Liver (tissue), 9 donors: ENCODE results near the gene GON7. TPM values are rescaled to one million over a fixed set of nuclear protein-coding genes. Genes with fewer than 3 reads are reported as not detected.

ENCODE experiments used
- DNase-seq: peaks from one replicate; pipeline ENCODE4 v3.0.0-alpha.2; 2017; ENCODE audit warnings: low spot score
- H3K27ac ChIP-seq, 2 donors: one replicate each; pipeline ENCODE4 v1.7.0; 2013; ENCODE audit warnings: inconsistent platforms in 2 of 2, low read length in 2 of 2, control low read depth in 1 of 2, low read depth in 1 of 2, mild to moderate bottlenecking in 1 of 2
- H3K27me3 ChIP-seq, 4 donors: one replicate each; pipeline versions ENCODE4 v1.6.1 to v1.7.0; 2013; ENCODE audit warnings: low read length in 3 of 4, inconsistent platforms in 1 of 4, mild to moderate bottlenecking in 1 of 4, moderate library complexity in 1 of 4; ENCODE audit not compliant: control insufficient read depth in 4 of 4, insufficient read depth in 4 of 4
- H3K36me3 ChIP-seq, 4 donors: one replicate each; pipeline versions ENCODE4 v1.6.1 to v1.7.0; 2013; ENCODE audit warnings: low read length in 3 of 4, mild to moderate bottlenecking in 3 of 4, low read depth in 1 of 4, moderate library complexity in 1 of 4; ENCODE audit not compliant: control insufficient read depth in 4 of 4, insufficient read depth in 3 of 4
- H3K4me1 ChIP-seq, 4 donors: one replicate each; pipeline versions ENCODE4 v1.6.1 to v1.7.0; 2013; ENCODE audit warnings: low read length in 3 of 4, mild to moderate bottlenecking in 3 of 4, moderate library complexity in 1 of 4; ENCODE audit not compliant: control insufficient read depth in 4 of 4, insufficient read depth in 4 of 4
- H3K4me3 ChIP-seq, 3 donors: one replicate each; pipeline versions ENCODE4 v1.6.1 to v1.7.0; 2013; ENCODE audit warnings: low read length in 3 of 3, control low read depth in 1 of 3, low read depth in 1 of 3, mild to moderate bottlenecking in 1 of 3
- H3K9ac ChIP-seq, 2 donors: one replicate each; pipeline ENCODE4 v1.7.0; 2013; ENCODE audit warnings: low read length in 2 of 2, mild to moderate bottlenecking in 2 of 2, moderate library complexity in 2 of 2, control low read depth in 1 of 2, low read depth in 1 of 2
- H3K9me3 ChIP-seq, 4 donors: one replicate each; pipeline versions ENCODE4 v1.6.1 to v1.7.0; 2013; ENCODE audit warnings: low read length in 3 of 4; ENCODE audit not compliant: control insufficient read depth in 4 of 4
- ATF3 ChIP-seq: IDR thresholded peaks from 2 replicates; pipeline ENCODE4 v1.6.1; 2016; ENCODE audit warnings: antibody characterized with exemption
- CTCF ChIP-seq: fragments of 150-350 bp; IDR thresholded peaks from 2 replicates; pipeline ENCODE4 v1.5.1; 2017; ENCODE audit warnings: improper control_type of control experiment, low read depth, low read length; ENCODE audit not compliant: missing input control
- EGR1 ChIP-seq, 2 donors: IDR thresholded peaks; 2 replicates each; pipeline ENCODE4 v1.6.1; 2016 to 2018; ENCODE audit warnings: antibody characterized with exemption in 2 of 2, low read depth in 2 of 2
- FOXA1 ChIP-seq: IDR thresholded peaks from 2 replicates; pipeline ENCODE4 v1.6.1; 2016; ENCODE audit warnings: antibody characterized with exemption
- GABPA ChIP-seq, 2 donors: IDR thresholded peaks in 1 of 2; conservative IDR thresholded peaks in 1 of 2; 2 replicates each; pipeline ENCODE4 v1.6.1; 2016; ENCODE audit warnings: antibody characterized with exemption in 2 of 2, mild to moderate bottlenecking in 1 of 2, moderate library complexity in 1 of 2
- JUND ChIP-seq, 2 donors: IDR thresholded peaks; 2 replicates each; pipeline ENCODE4 v1.6.1; 2016; ENCODE audit warnings: antibody characterized with exemption in 2 of 2
- RAD21 ChIP-seq, 2 donors: IDR thresholded peaks; 2 replicates each; pipeline ENCODE4 v1.6.1; 2016; ENCODE audit warnings: antibody characterized with exemption in 2 of 2, mild to moderate bottlenecking in 2 of 2
- REST ChIP-seq: IDR thresholded peaks from 2 replicates; pipeline ENCODE4 v1.6.1; 2016; ENCODE audit warnings: antibody characterized with exemption, mild to moderate bottlenecking
- YY1 ChIP-seq: IDR thresholded peaks from 2 replicates; pipeline ENCODE4 v1.6.1; 2016; ENCODE audit warnings: antibody characterized with exemption, mild to moderate bottlenecking
- WGBS: extraction: QIAGEN DNeasy Blood & Tissue Kit; methylation state at CpG from one replicate; pipeline ENCODE4 v1.1.7; 2013; 5-methylcytosine and 5-hydroxymethylcytosine counted together
- polyA plus RNA-seq, 2 donors: library from polyadenylated mRNA; stranded (reverse) in 1 of 2; unstranded in 1 of 2; fragments of 200-250 nt in 1 of 2; fragments of >200 nt in 1 of 2; fragmentation: Nextera tagmentation in 1 of 2; extraction: Ambion mirVana in 1 of 2; gene quantifications; one replicate each; pipeline versions ENCODE4 v1.2.1 to v1.2.3, GENCODE V29; 2013 to 2015
- total RNA-seq, 2 donors: library from RNA; depleted of rRNA; stranded (reverse); fragments of >200 nt; gene quantifications; one replicate each; pipeline ENCODE4 v1.2.3, GENCODE V29; 2014
- donor health status: healthy.
- donor health status: healthy.
- donor health status: healthy.
- donor health status: healthy.
- donor health status: healthy.

The GON7 gene
- total and polyA plus RNA-seq, 4 donors = 9.0 to 11.2 (median 9.5) TPM

- Histone ChIP-seq H3K27ac (no peak overlapping the region), H3K9me3 (no peaks in the 10 kb centered on the region), H3K9ac (no peak overlapping the region), H3K27me3 (no peaks in the 10 kb centered on the region), H3K4me3 (no peak overlapping the region), H3K4me1 (peaks cover 0 to 9% (median 5%) of the 10 kb centered on the region in 4 donors), H3K36me3 (peaks cover 0 to 17% (median 15%) of the 10 kb centered on the region in 4 donors)
- TF ChIP-seq GABPA (IDR thresholded peaks at IDR 0.05 in 1 of 2, conservative IDR thresholded peaks at IDR 0.05 in 1 of 2) (no peak), REST (no peak), CTCF (no peak), JUND (IDR thresholded peaks at IDR 0.05) (no peak), FOXA1 (no peak), EGR1 (IDR thresholded peaks at IDR 0.05; ENCODE audit: low read depth in 2 of 2) (no peak)
- no peak for DNase-seq
- 64% methylated on average over 17 of the region's 17 CpGs for WGBS
Observed at GRCh38 chr14:93232159-93232558, 25.3 kb upstream of the GON7 start.

- no peaks in the 10 kb centered on the region for H3K9me3 ChIP-seq
- H3K36me3 ChIP-seq = peaks cover 0 to 22% (median 19%) of the 10 kb centered on the region in 4 donors
- no peak overlapping the region for H3K27ac ChIP-seq
- TF ChIP-seq ATF3 (no peak), RAD21 (IDR thresholded peaks at IDR 0.05) (no peak), YY1 (no peak), FOXA1 (no peak), REST (no peak), GABPA (IDR thresholded peaks at IDR 0.05 in 1 of 2, conservative IDR thresholded peaks at IDR 0.05 in 1 of 2) (no peak), CTCF (no peak)
- no peak for DNase-seq
- H3K4me1 ChIP-seq = peaks cover 0 to 9% (median 5%) of the 10 kb centered on the region in 4 donors
- H3K9ac ChIP-seq = no peak overlapping the region
- WGBS = 34% methylated on average over 39 of the region's 39 CpGs
- H3K4me3 ChIP-seq = peak overlapping the region in 2 of 3 donors; percentile 1 to 24
- H3K27me3 ChIP-seq = no peaks in the 10 kb centered on the region
Observed at GRCh38 chr14:93231129-93231979, 24.5 kb upstream of the GON7 start.
